WTC11 (cell line): ENCODE results near the gene SNX24. TPM values are rescaled to one million over a fixed set of nuclear protein-coding genes. Genes with fewer than 3 reads are reported as not detected.

Experiments
- ATAC-seq: fragments of 200-7000 bp; cut with Tn5 transposase; 2 replicates; pipeline ENCODE4 v1.10.0; 2021; ENCODE audit warnings: mild to moderate bottlenecking, moderate library complexity
- CTCF ChIA-PET: fragments of 300-600 bp; sonication (Branson Sonifier 250); formaldehyde crosslinking; loops from one replicate; lab custom pipeline; 2021; ENCODE audit warnings: antibody characterized with exemption; lab: Charles Lee
- POLR2A ChIA-PET: fragments of 350-600 bp; sonication (Branson Sonifier 250); formaldehyde crosslinking; loops from one replicate; lab custom pipeline; 2021; ENCODE audit warnings: antibody characterized with exemption; lab: Charles Lee
- DNase-seq: peaks from one replicate; pipeline ENCODE4 v3.0.0; 2021; ENCODE audit warnings: low spot score
- H3K27ac Mint-ChIP-seq: 2 replicates; pipeline ENCODE4 v1.8.0; 2021; ENCODE audit warnings: mixed read lengths
- H3K27me3 Mint-ChIP-seq: 2 replicates; pipeline ENCODE4 v1.8.0; 2021; ENCODE audit warnings: low read depth, mild to moderate bottlenecking, moderate library complexity, mixed read lengths
- H3K36me3 Mint-ChIP-seq: 2 replicates; pipeline ENCODE4 v1.8.0; 2021; ENCODE audit warnings: mixed read lengths
- H3K4me1 Mint-ChIP-seq: 2 replicates; pipeline ENCODE4 v1.8.0; 2022; ENCODE audit warnings: mixed read lengths
- H3K4me3 Mint-ChIP-seq: 2 replicates; pipeline ENCODE4 v1.8.0; 2021; ENCODE audit warnings: mild to moderate bottlenecking, moderate library complexity, mixed read lengths
- H3K9me3 Mint-ChIP-seq: 2 replicates; pipeline ENCODE4 v1.8.0; 2021; ENCODE audit warnings: mixed read lengths
- ATF1 ChIP-seq: sonication (generic); formaldehyde crosslinking; IDR thresholded peaks from 2 replicates; pipeline ENCODE4 v1.8.1; 2023; ENCODE audit warnings: mild to moderate bottlenecking, moderate library complexity, missing genetic modification reagents
- ESRRA ChIP-seq: sonication (generic); formaldehyde crosslinking; IDR thresholded peaks from 2 replicates; pipeline ENCODE4 v1.8.1; 2022; ENCODE audit warnings: mild to moderate bottlenecking, missing genetic modification reagents, borderline replicate concordance
- HMGA2 ChIP-seq: fragments of 250-450 bp; sonication (Bioruptor Pico); IDR thresholded peaks from 2 replicates; pipeline ENCODE4 v1.4.0; 2021; ENCODE audit warnings: mild to moderate bottlenecking, moderate library complexity
- JAZF1 ChIP-seq: fragments of 250-450 bp; sonication (Bioruptor Pico); IDR thresholded peaks from 2 replicates; pipeline ENCODE4 v1.9.0; 2021; ENCODE audit warnings: moderate library complexity, mild to moderate bottlenecking, inconsistent platforms
- MXD4 ChIP-seq: fragments of 250-450 bp; sonication (Bioruptor Pico); IDR thresholded peaks from 2 replicates; pipeline ENCODE4 v1.8.0; 2021; ENCODE audit warnings: mild to moderate bottlenecking, moderate library complexity, borderline replicate concordance
- NFATC4 ChIP-seq: fragments of 250-450 bp; sonication (Bioruptor Pico); IDR thresholded peaks from 2 replicates; pipeline ENCODE4 v1.9.0; 2021; ENCODE audit warnings: mild to moderate bottlenecking
- RELA ChIP-seq: sonication (generic); formaldehyde crosslinking; IDR thresholded peaks from 2 replicates; pipeline ENCODE4 v1.8.1; 2022; ENCODE audit warnings: missing genetic modification reagents, mild to moderate bottlenecking, borderline replicate concordance
- SP1 ChIP-seq: sonication (generic); formaldehyde crosslinking; conservative IDR thresholded peaks from 2 replicates; pipeline ENCODE4 v1.8.1; 2022; ENCODE audit warnings: missing genetic modification reagents
- TEAD4 ChIP-seq: sonication (generic); formaldehyde crosslinking; IDR thresholded peaks from 2 replicates; pipeline ENCODE4 v1.8.0; 2022; ENCODE audit warnings: mild to moderate bottlenecking, missing genetic modification reagents
- TP53 ChIP-seq: sonication (generic); formaldehyde crosslinking; IDR thresholded peaks from 2 replicates; pipeline ENCODE4 v1.8.1; 2023; ENCODE audit warnings: mild to moderate bottlenecking, missing genetic modification reagents
- ZNF671 ChIP-seq: fragments of 250-450 bp; sonication (Bioruptor Pico); IDR thresholded peaks from 2 replicates; pipeline ENCODE4 v1.8.0; 2021; ENCODE audit warnings: mild to moderate bottlenecking
- total RNA-seq: library from RNA; stranded (reverse); gene quantifications from 3 replicates; pipeline ENCODE4 v1.2.3, GENCODE V29; 2021
- TF ChIP-seq, protein P1 (sequence below): fragments of 250-450 bp; sonication (Bioruptor Pico); IDR thresholded peaks from 2 replicates; pipeline ENCODE4 v1.9.0; 2021; ENCODE audit warnings: moderate library complexity, mild to moderate bottlenecking, inconsistent platforms, borderline replicate concordance
- TF ChIP-seq, protein P2 (sequence below): sonication (generic); formaldehyde crosslinking; IDR thresholded peaks from 2 replicates; pipeline ENCODE4 v1.8.0; 2022; ENCODE audit warnings: mild to moderate bottlenecking, missing genetic modification reagents
- TF ChIP-seq, protein P3 (sequence below): fragments of 250-450 bp; sonication (Bioruptor Pico); IDR thresholded peaks from 2 replicates; pipeline ENCODE4 v1.8.0; 2021; ENCODE audit warnings: mild to moderate bottlenecking
- TF ChIP-seq, protein P4 (sequence below): fragments of 250-450 bp; sonication (Bioruptor Pico); IDR thresholded peaks from 2 replicates; pipeline ENCODE4 v1.9.0; 2021; ENCODE audit warnings: mild to moderate bottlenecking, borderline replicate concordance
- TF ChIP-seq, protein P5 (sequence below): sonication (generic); formaldehyde crosslinking; IDR thresholded peaks from 2 replicates; pipeline ENCODE4 v1.8.1; 2022; ENCODE audit warnings: low read depth, missing genetic modification reagents, borderline replicate concordance
- TF ChIP-seq, protein P6 (sequence below): sonication (generic); formaldehyde crosslinking; IDR thresholded peaks from 2 replicates; pipeline ENCODE4 v1.8.1; 2023; ENCODE audit warnings: mild to moderate bottlenecking, moderate library complexity, missing genetic modification reagents
- TF ChIP-seq, protein P7 (sequence below): sonication (generic); formaldehyde crosslinking; IDR thresholded peaks from 2 replicates; pipeline ENCODE4 v1.8.1; 2023; ENCODE audit warnings: mild to moderate bottlenecking, missing genetic modification reagents, moderate library complexity

The SNX24 gene
- total RNA-seq, 1 experiment from 2014 or later, result 15.5 TPM

DNA sequence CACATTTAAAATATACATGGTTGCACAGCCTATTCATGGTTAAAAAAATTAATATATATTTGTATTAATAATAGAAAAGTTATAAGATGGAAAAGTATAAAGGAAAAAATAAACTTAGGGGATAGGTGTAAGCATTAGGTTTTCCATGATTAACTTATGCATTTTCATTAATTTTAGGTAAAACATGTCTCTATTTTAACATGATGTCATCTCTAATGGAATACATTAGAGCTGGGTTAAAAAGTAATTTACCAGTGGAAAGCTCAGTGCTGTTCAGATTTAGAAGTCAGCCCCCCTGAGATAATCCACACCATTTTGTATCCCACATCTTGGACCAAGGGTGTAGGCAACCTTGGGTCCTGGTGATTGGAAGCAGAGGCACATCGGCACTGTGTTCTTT, 49.7 kb downstream of the SNX24 start:
- H3K36me3 Mint-ChIP-seq, result no peaks in the 10 kb centered on the region
- no peak for TF ChIP-seq SP1 (CRISPR knock-in tag)
- CTCF ChIA-PET, result interaction anchor here (1.3 kb wide), 1 partner anchor 191 kb away, joined by 3 read pairs; no protein-coding TSS in a partner anchor
- H3K27me3 Mint-ChIP-seq, result no peaks in the 10 kb centered on the region
- no peak for ATAC-seq
- no peak overlapping the region for H3K4me3 Mint-ChIP-seq
- DNase-seq, result no peak
- no peaks in the 10 kb centered on the region for H3K9me3 Mint-ChIP-seq
- POLR2A ChIA-PET, result no interaction called here
- H3K27ac Mint-ChIP-seq, result no peak overlapping the region
- no peaks in the 10 kb centered on the region for H3K4me1 Mint-ChIP-seq

DNA sequence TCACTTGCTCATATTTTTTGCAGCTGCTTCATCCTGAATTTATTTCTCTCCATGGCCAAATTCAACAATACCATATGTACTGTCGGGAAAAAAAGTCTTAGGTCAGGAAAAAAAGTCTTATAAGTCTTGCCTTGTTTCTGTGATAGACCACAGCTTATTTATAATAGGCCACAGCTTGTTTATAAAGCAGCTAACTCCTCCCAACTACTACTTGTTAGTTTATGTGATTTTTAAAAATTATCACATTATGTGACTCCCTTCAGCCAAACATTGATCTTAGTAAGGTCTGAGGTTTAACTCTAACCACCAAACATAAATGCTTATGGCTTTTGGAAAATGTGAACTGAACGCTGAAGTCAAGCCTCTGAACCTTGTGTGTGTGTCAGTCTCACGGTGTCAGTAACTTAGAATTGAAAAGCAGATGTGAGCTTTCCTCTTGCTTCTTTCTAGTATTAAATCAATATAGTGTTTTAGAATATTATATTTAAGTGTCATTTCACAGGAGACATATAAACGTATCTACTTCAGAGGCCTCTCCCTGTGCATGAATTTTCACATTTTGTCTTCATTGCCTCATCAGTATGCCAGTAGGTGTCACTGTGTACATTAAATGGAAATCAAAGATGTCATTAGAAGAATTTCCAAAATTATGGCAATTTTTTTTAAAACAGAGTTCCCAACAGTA, 51.3 kb downstream of the SNX24 start:
- H3K9me3 Mint-ChIP-seq, result no peaks in the 10 kb centered on the region
- TF ChIP-seq, protein P1, sequence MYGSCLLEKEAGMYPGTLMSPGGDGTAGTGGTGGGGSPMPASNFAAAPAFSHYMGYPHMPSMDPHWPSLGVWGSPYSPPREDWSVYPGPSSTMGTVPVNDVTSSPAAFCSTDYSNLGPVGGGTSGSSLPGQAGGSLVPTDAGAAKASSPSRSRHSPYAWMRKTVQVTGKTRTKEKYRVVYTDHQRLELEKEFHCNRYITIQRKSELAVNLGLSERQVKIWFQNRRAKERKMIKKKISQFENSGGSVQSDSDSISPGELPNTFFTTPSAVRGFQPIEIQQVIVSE (CRISPR knock-in tag), result no peak
- TF ChIP-seq MXD4 (CRISPR knock-in tag) (no peak), JAZF1 (CRISPR knock-in tag) (no peak), ZNF671 (CRISPR knock-in tag) (no peak), TEAD4 (no peak), HMGA2 (CRISPR knock-in tag) (no peak), NFATC4 (no peak), RELA (CRISPR knock-in tag) (no peak), TP53 (CRISPR knock-in tag) (no peak), ATF1 (CRISPR knock-in tag) (no peak), ESRRA (CRISPR knock-in tag) (no peak)
- TF ChIP-seq, protein P2, sequence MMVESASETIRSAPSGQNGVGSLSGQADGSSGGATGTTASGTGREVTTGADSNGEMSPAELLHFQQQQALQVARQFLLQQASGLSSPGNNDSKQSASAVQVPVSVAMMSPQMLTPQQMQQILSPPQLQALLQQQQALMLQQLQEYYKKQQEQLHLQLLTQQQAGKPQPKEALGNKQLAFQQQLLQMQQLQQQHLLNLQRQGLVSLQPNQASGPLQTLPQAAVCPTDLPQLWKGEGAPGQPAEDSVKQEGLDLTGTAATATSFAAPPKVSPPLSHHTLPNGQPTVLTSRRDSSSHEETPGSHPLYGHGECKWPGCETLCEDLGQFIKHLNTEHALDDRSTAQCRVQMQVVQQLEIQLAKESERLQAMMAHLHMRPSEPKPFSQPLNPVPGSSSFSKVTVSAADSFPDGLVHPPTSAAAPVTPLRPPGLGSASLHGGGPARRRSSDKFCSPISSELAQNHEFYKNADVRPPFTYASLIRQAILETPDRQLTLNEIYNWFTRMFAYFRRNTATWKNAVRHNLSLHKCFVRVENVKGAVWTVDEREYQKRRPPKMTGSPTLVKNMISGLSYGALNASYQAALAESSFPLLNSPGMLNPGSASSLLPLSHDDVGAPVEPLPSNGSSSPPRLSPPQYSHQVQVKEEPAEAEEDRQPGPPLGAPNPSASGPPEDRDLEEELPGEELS (CRISPR knock-in tag), result no peak
- TF ChIP-seq, protein P3, sequence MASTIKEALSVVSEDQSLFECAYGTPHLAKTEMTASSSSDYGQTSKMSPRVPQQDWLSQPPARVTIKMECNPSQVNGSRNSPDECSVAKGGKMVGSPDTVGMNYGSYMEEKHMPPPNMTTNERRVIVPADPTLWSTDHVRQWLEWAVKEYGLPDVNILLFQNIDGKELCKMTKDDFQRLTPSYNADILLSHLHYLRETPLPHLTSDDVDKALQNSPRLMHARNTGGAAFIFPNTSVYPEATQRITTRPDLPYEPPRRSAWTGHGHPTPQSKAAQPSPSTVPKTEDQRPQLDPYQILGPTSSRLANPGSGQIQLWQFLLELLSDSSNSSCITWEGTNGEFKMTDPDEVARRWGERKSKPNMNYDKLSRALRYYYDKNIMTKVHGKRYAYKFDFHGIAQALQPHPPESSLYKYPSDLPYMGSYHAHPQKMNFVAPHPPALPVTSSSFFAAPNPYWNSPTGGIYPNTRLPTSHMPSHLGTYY (CRISPR knock-in tag), result no peak
- TF ChIP-seq, protein P4, sequence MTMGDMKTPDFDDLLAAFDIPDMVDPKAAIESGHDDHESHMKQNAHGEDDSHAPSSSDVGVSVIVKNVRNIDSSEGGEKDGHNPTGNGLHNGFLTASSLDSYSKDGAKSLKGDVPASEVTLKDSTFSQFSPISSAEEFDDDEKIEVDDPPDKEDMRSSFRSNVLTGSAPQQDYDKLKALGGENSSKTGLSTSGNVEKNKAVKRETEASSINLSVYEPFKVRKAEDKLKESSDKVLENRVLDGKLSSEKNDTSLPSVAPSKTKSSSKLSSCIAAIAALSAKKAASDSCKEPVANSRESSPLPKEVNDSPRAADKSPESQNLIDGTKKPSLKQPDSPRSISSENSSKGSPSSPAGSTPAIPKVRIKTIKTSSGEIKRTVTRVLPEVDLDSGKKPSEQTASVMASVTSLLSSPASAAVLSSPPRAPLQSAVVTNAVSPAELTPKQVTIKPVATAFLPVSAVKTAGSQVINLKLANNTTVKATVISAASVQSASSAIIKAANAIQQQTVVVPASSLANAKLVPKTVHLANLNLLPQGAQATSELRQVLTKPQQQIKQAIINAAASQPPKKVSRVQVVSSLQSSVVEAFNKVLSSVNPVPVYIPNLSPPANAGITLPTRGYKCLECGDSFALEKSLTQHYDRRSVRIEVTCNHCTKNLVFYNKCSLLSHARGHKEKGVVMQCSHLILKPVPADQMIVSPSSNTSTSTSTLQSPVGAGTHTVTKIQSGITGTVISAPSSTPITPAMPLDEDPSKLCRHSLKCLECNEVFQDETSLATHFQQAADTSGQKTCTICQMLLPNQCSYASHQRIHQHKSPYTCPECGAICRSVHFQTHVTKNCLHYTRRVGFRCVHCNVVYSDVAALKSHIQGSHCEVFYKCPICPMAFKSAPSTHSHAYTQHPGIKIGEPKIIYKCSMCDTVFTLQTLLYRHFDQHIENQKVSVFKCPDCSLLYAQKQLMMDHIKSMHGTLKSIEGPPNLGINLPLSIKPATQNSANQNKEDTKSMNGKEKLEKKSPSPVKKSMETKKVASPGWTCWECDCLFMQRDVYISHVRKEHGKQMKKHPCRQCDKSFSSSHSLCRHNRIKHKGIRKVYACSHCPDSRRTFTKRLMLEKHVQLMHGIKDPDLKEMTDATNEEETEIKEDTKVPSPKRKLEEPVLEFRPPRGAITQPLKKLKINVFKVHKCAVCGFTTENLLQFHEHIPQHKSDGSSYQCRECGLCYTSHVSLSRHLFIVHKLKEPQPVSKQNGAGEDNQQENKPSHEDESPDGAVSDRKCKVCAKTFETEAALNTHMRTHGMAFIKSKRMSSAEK, result no peak
- TF ChIP-seq, protein P5, sequence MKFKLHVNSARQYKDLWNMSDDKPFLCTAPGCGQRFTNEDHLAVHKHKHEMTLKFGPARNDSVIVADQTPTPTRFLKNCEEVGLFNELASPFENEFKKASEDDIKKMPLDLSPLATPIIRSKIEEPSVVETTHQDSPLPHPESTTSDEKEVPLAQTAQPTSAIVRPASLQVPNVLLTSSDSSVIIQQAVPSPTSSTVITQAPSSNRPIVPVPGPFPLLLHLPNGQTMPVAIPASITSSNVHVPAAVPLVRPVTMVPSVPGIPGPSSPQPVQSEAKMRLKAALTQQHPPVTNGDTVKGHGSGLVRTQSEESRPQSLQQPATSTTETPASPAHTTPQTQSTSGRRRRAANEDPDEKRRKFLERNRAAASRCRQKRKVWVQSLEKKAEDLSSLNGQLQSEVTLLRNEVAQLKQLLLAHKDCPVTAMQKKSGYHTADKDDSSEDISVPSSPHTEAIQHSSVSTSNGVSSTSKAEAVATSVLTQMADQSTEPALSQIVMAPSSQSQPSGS (CRISPR knock-in tag), result no peak
- TF ChIP-seq, protein P6, sequence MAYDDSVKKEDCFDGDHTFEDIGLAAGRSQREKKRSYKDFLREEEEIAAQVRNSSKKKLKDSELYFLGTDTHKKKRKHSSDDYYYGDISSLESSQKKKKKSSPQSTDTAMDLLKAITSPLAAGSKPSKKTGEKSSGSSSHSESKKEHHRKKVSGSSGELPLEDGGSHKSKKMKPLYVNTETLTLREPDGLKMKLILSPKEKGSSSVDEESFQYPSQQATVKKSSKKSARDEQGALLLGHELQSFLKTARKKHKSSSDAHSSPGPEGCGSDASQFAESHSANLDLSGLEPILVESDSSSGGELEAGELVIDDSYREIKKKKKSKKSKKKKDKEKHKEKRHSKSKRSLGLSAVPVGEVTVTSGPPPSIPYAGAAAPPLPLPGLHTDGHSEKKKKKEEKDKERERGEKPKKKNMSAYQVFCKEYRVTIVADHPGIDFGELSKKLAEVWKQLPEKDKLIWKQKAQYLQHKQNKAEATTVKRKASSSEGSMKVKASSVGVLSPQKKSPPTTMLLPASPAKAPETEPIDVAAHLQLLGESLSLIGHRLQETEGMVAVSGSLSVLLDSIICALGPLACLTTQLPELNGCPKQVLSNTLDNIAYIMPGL (CRISPR knock-in tag), result no peak
- TF ChIP-seq, protein P7, sequence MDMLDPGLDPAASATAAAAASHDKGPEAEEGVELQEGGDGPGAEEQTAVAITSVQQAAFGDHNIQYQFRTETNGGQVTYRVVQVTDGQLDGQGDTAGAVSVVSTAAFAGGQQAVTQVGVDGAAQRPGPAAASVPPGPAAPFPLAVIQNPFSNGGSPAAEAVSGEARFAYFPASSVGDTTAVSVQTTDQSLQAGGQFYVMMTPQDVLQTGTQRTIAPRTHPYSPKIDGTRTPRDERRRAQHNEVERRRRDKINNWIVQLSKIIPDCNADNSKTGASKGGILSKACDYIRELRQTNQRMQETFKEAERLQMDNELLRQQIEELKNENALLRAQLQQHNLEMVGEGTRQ (CRISPR knock-in tag), result no peak
- TF ChIP-seq, all 79 proteins: peak for 0
- POLR2A ChIA-PET, result no interaction called here
- H3K4me1 Mint-ChIP-seq, result no peaks in the 10 kb centered on the region
- no peak overlapping the region for H3K27ac Mint-ChIP-seq
- no peak for ATAC-seq
- H3K27me3 Mint-ChIP-seq, result no peaks in the 10 kb centered on the region
- H3K36me3 Mint-ChIP-seq, result no peaks in the 10 kb centered on the region
- CTCF ChIA-PET, result interaction anchor here (1.3 kb wide), 1 partner anchor 193 kb away, joined by 3 read pairs; no protein-coding TSS in a partner anchor
- no peak for DNase-seq
- no peak overlapping the region for H3K4me3 Mint-ChIP-seq
